IMR-90 (cell line): ENCODE results near the gene FCHSD2. TPM values are rescaled to one million over a fixed set of nuclear protein-coding genes. Genes with fewer than 3 reads are reported as not detected.

Source experiments
- ATAC-seq: fragments of 200-7000 bp; cut with Tn5 transposase; 2 replicates; pipeline ENCODE4 v1.9.1; 2020; ENCODE audit warnings: low read depth, mild to moderate bottlenecking, moderate library complexity
- BruUV-seq: library from RNA; stranded (reverse); fragments of 400-500 nt; replicated peaks from 2 replicates; lab custom pipeline; 2021; lab: Mats Ljungman, UMichigan
- CTCF ChIA-PET: fragments of 300-600 bp; formaldehyde crosslinking; extraction: SDS; loops from one replicate; lab custom pipeline; 2021; ENCODE audit warnings: antibody characterized with exemption; lab: Yijun Ruan, JAX
- POLR2A ChIA-PET: fragments of 300-600 bp; sonication (Branson Sonifier 250); formaldehyde crosslinking; loops from one replicate; lab custom pipeline; 2022; ENCODE audit warnings: antibody characterized with exemption; ENCODE audit not compliant: unreplicated experiment; lab: Charles Lee
- DNase-seq: peaks from one replicate; pipeline ENCODE4 v3.0.0; 2013
- H2AFZ ChIP-seq: replicated peaks from 2 replicates; pipeline ENCODE3; 2013; ENCODE audit warnings: low read length, mild to moderate bottlenecking; ENCODE audit not compliant: poor library complexity
- H2AK5ac ChIP-seq: 2 replicates; pipeline ENCODE4 v1.6.1; 2013; ENCODE audit warnings: low read depth, low read length, inconsistent platforms
- H2AK9ac ChIP-seq: replicated peaks from 2 replicates; pipeline ENCODE3; 2013; ENCODE audit warnings: mild to moderate bottlenecking, low read depth, low read length, moderate library complexity; ENCODE audit not compliant: poor library complexity
- H2BK120ac ChIP-seq: 2 replicates; pipeline ENCODE4 v1.6.1; 2013; ENCODE audit warnings: low read depth, low read length, inconsistent platforms
- H2BK15ac ChIP-seq: 3 replicates; pipeline ENCODE4 v1.6.1; 2013; ENCODE audit warnings: low read depth, low read length, inconsistent platforms
- H2BK20ac ChIP-seq: 2 replicates; pipeline ENCODE4 v1.6.1; 2013; ENCODE audit warnings: low read depth, mild to moderate bottlenecking, inconsistent platforms, low read length, moderate library complexity
- H2BK5ac ChIP-seq: 2 replicates; pipeline ENCODE4 v1.6.1; 2013; ENCODE audit warnings: mild to moderate bottlenecking, low read depth, low read length, inconsistent platforms; ENCODE audit not compliant: poor library complexity, severe bottlenecking
- H3K14ac ChIP-seq: replicated peaks from 2 replicates; pipeline ENCODE4 v1.6.1; 2013; ENCODE audit warnings: low read depth, low read length, inconsistent platforms
- H3K18ac ChIP-seq: 2 replicates; pipeline ENCODE4 v1.6.1; 2013; ENCODE audit warnings: low read depth, low read length, control low read depth
- H3K23ac ChIP-seq: 2 replicates; pipeline ENCODE4 v1.6.1; 2013; ENCODE audit warnings: low read depth, low read length, inconsistent platforms
- H3K27ac ChIP-seq: 2 replicates; pipeline ENCODE4 v1.5.1; 2013; ENCODE audit warnings: mild to moderate bottlenecking, control low read depth, low read length; ENCODE audit not compliant: insufficient read depth
- H3K27me3 ChIP-seq: 2 replicates; pipeline ENCODE4 v1.6.1; 2013; ENCODE audit warnings: low read length; ENCODE audit not compliant: control insufficient read depth, insufficient read depth
- H3K36me3 ChIP-seq: 2 replicates; pipeline ENCODE4 v1.6.1; 2013; ENCODE audit warnings: low read length, mixed read lengths; ENCODE audit not compliant: control insufficient read depth, insufficient read depth
- H3K4ac ChIP-seq: 2 replicates; pipeline ENCODE4 v1.6.1; 2013; ENCODE audit warnings: low read depth, low read length, inconsistent platforms
- H3K4me1 ChIP-seq: 2 replicates; pipeline ENCODE4 v1.6.1; 2013; ENCODE audit warnings: low read length, mixed read lengths; ENCODE audit not compliant: control insufficient read depth, insufficient read depth
- H3K4me2 ChIP-seq: 2 replicates; pipeline ENCODE4 v1.6.1; 2013; ENCODE audit warnings: low read depth, mild to moderate bottlenecking, control low read depth, low read length, moderate library complexity
- H3K4me3 ChIP-seq: 2 replicates; pipeline ENCODE4 v1.5.1; 2013; ENCODE audit warnings: low read depth, mild to moderate bottlenecking, control low read depth, low read length, moderate library complexity; ENCODE audit not compliant: insufficient read depth
- H3K56ac ChIP-seq: 2 replicates; pipeline ENCODE4 v1.6.1; 2013; ENCODE audit warnings: low read length, inconsistent platforms; ENCODE audit not compliant: insufficient read depth; ENCODE audit errors: extremely low read depth
- H3K79me1 ChIP-seq, 2 experiments: 2 replicates each; pipeline ENCODE4 v1.6.1; 2013; ENCODE audit warnings: low read length in 2 of 2, inconsistent platforms in 1 of 2, low read depth in 1 of 2
- H3K9ac ChIP-seq: 2 replicates; pipeline ENCODE4 v1.6.1; 2013; ENCODE audit warnings: low read depth, low read length, control low read depth
- H3K9me1 ChIP-seq: 2 replicates; pipeline ENCODE4 v1.6.1; 2013; ENCODE audit warnings: low read length, inconsistent platforms; ENCODE audit not compliant: insufficient read depth
- H3K9me3 ChIP-seq: 2 replicates; pipeline ENCODE4 v1.6.1; 2013; ENCODE audit warnings: low read length; ENCODE audit not compliant: control insufficient read depth, insufficient read depth
- H4K20me1 ChIP-seq: 2 replicates; pipeline ENCODE4 v1.6.1; 2013; ENCODE audit warnings: low read length, inconsistent platforms; ENCODE audit not compliant: insufficient read depth
- H4K5ac ChIP-seq: 2 replicates; pipeline ENCODE4 v1.6.1; 2013; ENCODE audit warnings: mild to moderate bottlenecking, low read depth, low read length, control low read depth
- H4K8ac ChIP-seq, 2 experiments: 2 replicates each; pipeline ENCODE4 v1.6.1; 2013; ENCODE audit warnings: low read depth in 2 of 2, low read length in 2 of 2, control low read depth in 1 of 2, inconsistent platforms in 1 of 2
- H4K91ac ChIP-seq: 2 replicates; pipeline ENCODE4 v1.6.1; 2013; ENCODE audit warnings: low read depth, low read length, inconsistent platforms; ENCODE audit not compliant: insufficient read depth
- CEBPB ChIP-seq: IDR thresholded peaks from 2 replicates; pipeline ENCODE4 v1.6.1; 2012; ENCODE audit warnings: low read depth, low read length, improper control_type of control experiment
- CHD1 ChIP-seq: IDR thresholded peaks from 2 replicates; pipeline ENCODE4 v1.6.1; 2012; ENCODE audit warnings: low read depth, low read length, improper control_type of control experiment
- CTCF ChIP-seq: conservative IDR thresholded peaks from 2 replicates; pipeline ENCODE4 v1.5.1; 2012; ENCODE audit warnings: mild to moderate bottlenecking, low read depth, low read length, improper control_type of control experiment
- ELK1 ChIP-seq: fragments of 150-350 bp; IDR thresholded peaks from 2 replicates; pipeline ENCODE4 v1.6.1; 2016; ENCODE audit warnings: low read depth, mild to moderate bottlenecking, low read length, moderate library complexity, borderline replicate concordance
- FOS ChIP-seq: fragments of 150-350 bp; IDR thresholded peaks from 2 replicates; pipeline ENCODE4 v1.6.1; 2016; ENCODE audit warnings: low read depth, low read length
- MAFK ChIP-seq: IDR thresholded peaks from 2 replicates; pipeline ENCODE4 v1.6.1; 2012; ENCODE audit warnings: low read depth, low read length, improper control_type of control experiment
- MAZ ChIP-seq: IDR thresholded peaks from 2 replicates; pipeline ENCODE4 v1.6.1; 2012; ENCODE audit warnings: low read depth, mild to moderate bottlenecking, low read length, improper control_type of control experiment, moderate library complexity, borderline replicate concordance
- MXI1 ChIP-seq: IDR thresholded peaks from 2 replicates; pipeline ENCODE4 v1.6.1; 2012; ENCODE audit warnings: low read depth, mild to moderate bottlenecking, low read length, moderate library complexity, borderline replicate concordance
- POLR2A ChIP-seq: IDR thresholded peaks from 2 replicates; pipeline ENCODE4 v1.6.1; 2012; ENCODE audit warnings: mild to moderate bottlenecking, low read depth, low read length
- RAD21 ChIP-seq: IDR thresholded peaks from 2 replicates; pipeline ENCODE4 v1.6.1; 2012; ENCODE audit warnings: low read length, improper control_type of control experiment
- RCOR1 ChIP-seq: IDR thresholded peaks from 2 replicates; pipeline ENCODE4 v1.6.1; 2012; ENCODE audit warnings: mild to moderate bottlenecking, low read length, improper control_type of control experiment; ENCODE audit not compliant: insufficient replicate concordance
- RFX5 ChIP-seq: IDR thresholded peaks from 2 replicates; pipeline ENCODE4 v1.8.0; 2012; ENCODE audit warnings: low read depth, mild to moderate bottlenecking, low read length, moderate library complexity
- SMC3 ChIP-seq: fragments of 150-350 bp; IDR thresholded peaks from 2 replicates; pipeline ENCODE4 v1.6.1; 2016; ENCODE audit warnings: low read depth, mild to moderate bottlenecking, antibody characterized with exemption, low read length, moderate library complexity
- USF2 ChIP-seq: fragments of 150-350 bp; IDR thresholded peaks from 2 replicates; pipeline ENCODE4 v1.6.1; 2017; ENCODE audit warnings: mild to moderate bottlenecking, antibody characterized with exemption, low read length, low read depth
- WGBS, 2 experiments: methylation state at CpG; one replicate each; pipeline versions ENCODE4 v1.1.5 to v1.1.7; 2013; ENCODE audit warnings: missing lambda C conversion rate in 2 of 2; ENCODE audit not compliant: insufficient read length in 1 of 2; ENCODE audit errors: extremely low coverage in 2 of 2; 5-methylcytosine and 5-hydroxymethylcytosine counted together
- dilution Hi-C: fragments of 300-500 bp; cut with HindIII; formaldehyde crosslinking; loops from one replicate; pipeline ENCODE4 v1.14.3; 2018; ENCODE audit warnings: low sequenced_read_pairs; ENCODE audit not compliant: unreplicated experiment
- in situ Hi-C: fragments of 300-500 bp; cut with MboI; formaldehyde crosslinking; loops from 3 replicates; pipeline ENCODE4 v1.14.3; 2019; ENCODE audit warnings: low sequenced_read_pairs, inconsistent platforms, mixed read lengths
- intact Hi-C: fragments of 100-400 bp; cut with micrococcal nuclease; formaldehyde crosslinking; loops from 2 replicates; pipeline ENCODE4 v1.10.0; 2022
- polyA plus RNA-seq, 3 experiments: library from polyadenylated mRNA; depleted of rRNA; stranded (reverse); fragments of >200 nt; gene quantifications; 2 replicates each; pipeline ENCODE4 v1.2.3, GENCODE V29; 2012; ENCODE audit warnings: low replicate concordance in 1 of 3
- total RNA-seq: library from RNA; depleted of rRNA; stranded (reverse); fragments of >200 nt; gene quantifications from 2 replicates; pipeline ENCODE4 v1.2.3, GENCODE V29; 2012

The FCHSD2 gene
- total and polyA plus RNA-seq, 2 of the 4 experiments (the other 2 are of a cell fraction): 5.9 to 18.7 TPM

GRCh38 chr11:73002214-73002613 lies 139.9 kb downstream of the FCHSD2 start:
- Histone ChIP-seq H3K27me3 (no peaks in the 10 kb centered on the region), H3K14ac (no peak overlapping the region), H3K4me3 (no peak overlapping the region), H3K23ac (no peak overlapping the region), H2BK5ac (no peak overlapping the region), H3K79me1 (peaks cover 20 to 43% of the 10 kb centered on the region in 2 experiments), H3K4me2 (no peak overlapping the region), H2AFZ (no peak overlapping the region), H4K20me1 (no peaks in the 10 kb centered on the region; the same call in 1 of the 2 replicates), H4K91ac (no peak overlapping the region), H3K9me1 (peaks cover 2% of the 10 kb centered on the region), H2AK5ac (no peak overlapping the region), H2BK120ac (no peak overlapping the region), H2AK9ac (no peak overlapping the region), H3K36me3 (no peaks in the 10 kb centered on the region), H3K56ac (no peak overlapping the region), H3K4ac (no peak overlapping the region), H2BK15ac (no peak overlapping the region), H3K4me1 (no peaks in the 10 kb centered on the region), H3K27ac (no peak overlapping the region), H3K18ac (no peak overlapping the region), H4K8ac (no peak overlapping the region), H4K5ac (no peak overlapping the region), H2BK20ac (no peak overlapping the region), H3K9ac (no peak overlapping the region), H3K9me3 (no peaks in the 10 kb centered on the region)
- dilution Hi-C loops: no loop called here
- in situ Hi-C loops: no loop called here
- BruUV-seq: no TSS peak
- no CpG with 5 or more reads among the region's 2 CpGs for WGBS, 2 experiments
- intact Hi-C loops: no loop called here
- POLR2A ChIA-PET: no interaction called here
- TF ChIP-seq ELK1 (no peak), RAD21 (no peak), POLR2A (no peak), MXI1 (no peak), MAZ (no peak), RFX5 (no peak), RCOR1 (no peak), CEBPB (no peak), MAFK (no peak), CTCF (no peak), USF2 (no peak), CHD1 (no peak), FOS (no peak), SMC3 (no peak)
- CTCF ChIA-PET: no interaction called here
- no peak for ATAC-seq
- no peak for DNase-seq
